Tibial nerve (tissue), 4 donors: ENCODE results near the gene LRRC1.

ENCODE experiments used
- EP300 ChIP-seq, 2 donors: sonication (generic); formaldehyde crosslinking; IDR thresholded peaks; one replicate each; pipeline ENCODE4 v1.6.1; 2017; ENCODE audit warnings: antibody characterized with exemption in 2 of 2, mild to moderate bottlenecking in 1 of 2
- POLR2A ChIP-seq, 2 donors: fragments of 450-650 bp; IDR thresholded peaks; one replicate each; pipeline ENCODE4 v1.6.1; 2017; ENCODE audit warnings: antibody characterized with exemption in 2 of 2, mild to moderate bottlenecking in 2 of 2, moderate library complexity in 2 of 2
- TF ChIP-seq, protein P1 (sequence below), 5 experiments: fragments of 200-600 bp in 3 of 5; fragments of 450-650 bp in 2 of 5; sonication (generic) in 3 of 5; IDR thresholded peaks; one replicate each; pipeline ENCODE4 v1.5.1; 2016 to 2019; ENCODE audit warnings: antibody characterized with exemption in 5 of 5, mild to moderate bottlenecking in 3 of 5, moderate library complexity in 2 of 5

DNA sequence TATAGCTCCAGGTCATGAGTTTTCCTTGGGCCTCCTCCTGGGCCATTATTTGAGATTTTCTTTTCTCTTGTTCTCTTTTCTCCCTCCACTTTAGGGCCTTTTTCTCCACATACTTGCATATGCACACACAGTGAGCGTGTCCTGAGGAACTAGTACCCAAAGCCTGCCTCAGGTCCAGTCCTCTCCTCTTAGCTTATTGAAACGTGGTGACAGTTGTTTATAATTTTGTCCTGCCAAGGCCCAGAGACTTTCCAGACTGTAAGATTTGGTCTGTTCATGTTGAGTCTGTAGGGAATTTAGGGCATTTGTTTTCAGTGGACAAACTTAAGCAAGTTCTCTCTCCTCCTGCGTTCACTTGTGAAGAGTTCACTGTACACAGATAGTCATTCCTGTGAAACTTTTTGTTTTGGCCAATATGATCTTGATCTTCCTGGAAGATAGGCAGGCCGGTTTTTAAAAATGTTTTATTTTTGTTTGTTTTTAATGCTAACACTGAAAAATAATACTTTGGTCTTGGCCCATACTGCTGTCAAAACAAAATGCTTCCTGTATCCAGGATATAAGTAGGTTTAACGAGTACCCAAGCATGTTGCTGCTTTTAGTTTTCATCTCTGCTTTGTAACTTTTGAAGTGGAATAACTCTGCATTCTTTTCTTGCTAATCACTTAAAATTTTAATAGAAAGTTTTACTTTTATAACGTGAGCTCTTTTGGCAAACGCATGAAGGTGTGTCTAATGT is 20.7 kb downstream of the LRRC1 start:
- TF ChIP-seq, protein P1, sequence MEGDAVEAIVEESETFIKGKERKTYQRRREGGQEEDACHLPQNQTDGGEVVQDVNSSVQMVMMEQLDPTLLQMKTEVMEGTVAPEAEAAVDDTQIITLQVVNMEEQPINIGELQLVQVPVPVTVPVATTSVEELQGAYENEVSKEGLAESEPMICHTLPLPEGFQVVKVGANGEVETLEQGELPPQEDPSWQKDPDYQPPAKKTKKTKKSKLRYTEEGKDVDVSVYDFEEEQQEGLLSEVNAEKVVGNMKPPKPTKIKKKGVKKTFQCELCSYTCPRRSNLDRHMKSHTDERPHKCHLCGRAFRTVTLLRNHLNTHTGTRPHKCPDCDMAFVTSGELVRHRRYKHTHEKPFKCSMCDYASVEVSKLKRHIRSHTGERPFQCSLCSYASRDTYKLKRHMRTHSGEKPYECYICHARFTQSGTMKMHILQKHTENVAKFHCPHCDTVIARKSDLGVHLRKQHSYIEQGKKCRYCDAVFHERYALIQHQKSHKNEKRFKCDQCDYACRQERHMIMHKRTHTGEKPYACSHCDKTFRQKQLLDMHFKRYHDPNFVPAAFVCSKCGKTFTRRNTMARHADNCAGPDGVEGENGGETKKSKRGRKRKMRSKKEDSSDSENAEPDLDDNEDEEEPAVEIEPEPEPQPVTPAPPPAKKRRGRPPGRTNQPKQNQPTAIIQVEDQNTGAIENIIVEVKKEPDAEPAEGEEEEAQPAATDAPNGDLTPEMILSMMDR (IDR thresholded peaks at IDR 0.05), result no peak
- TF ChIP-seq POLR2A (IDR thresholded peaks at IDR 0.05), result no peak
- TF ChIP-seq EP300 (IDR thresholded peaks at IDR 0.05), result no peak
